SK-N-SH treated with all-trans-retinoic acid at 6 μM for 48 hours (cell line): ENCODE data around the gene NPHS1.
A peak's percentile ranks its signal among the peaks of the same experiment; 100 is the strongest.

Experiments
- ATAC-seq: fragments of 200-7000 bp; cut with Tn5 transposase; 3 replicates; pipeline ENCODE4 v1.9.1; 2020; ENCODE audit warnings: mild to moderate bottlenecking, moderate library complexity
- ESRRG ChIP-seq: fragments of 250-450 bp; sonication (Bioruptor Pico); IDR thresholded peaks from 2 replicates; pipeline ENCODE4 v1.6.1; 2021; ENCODE audit warnings: mild to moderate bottlenecking
- ZNF70 ChIP-seq: fragments of 450-650 bp; formaldehyde crosslinking; IDR thresholded peaks from 2 replicates; pipeline ENCODE4 v1.5.0; 2020; ENCODE audit warnings: mild to moderate bottlenecking, moderate library complexity

The NPHS1 gene

GRCh38 chr19:35776102-35776788 is 76.1 kb downstream of the NPHS1 start:
- TF ChIP-seq ZNF70 (CRISPR knock-in tag) (peak; percentile 97), ESRRG (CRISPR knock-in tag) (no peak)
- ATAC-seq = no peak
